Upper lobe of left lung (tissue), 6 donors: ENCODE measurements around the gene PRR5L. TPM values are rescaled to one million over a fixed set of nuclear protein-coding genes. Genes with fewer than 3 reads are reported as not detected.

Experiments
- ATAC-seq, 2 donors: fragments of 200-7000 bp; cut with Tn5 transposase; one replicate each; pipeline ENCODE4 v1.9.1; 2022; ENCODE audit warnings: mild to moderate bottlenecking in 2 of 2, moderate library complexity in 2 of 2; ENCODE audit not compliant: low FRiP score in 2 of 2
- DNase-seq, 2 donors: peaks; one replicate each; pipeline ENCODE4 v3.0.0-alpha.2; 2019 to 2020
- H3K27ac ChIP-seq, 4 donors: fragments of 200-600 bp; sonication (generic); one replicate each; pipeline ENCODE4 v1.5.1; 2016 to 2019
- H3K27me3 ChIP-seq, 4 donors: fragments of 200-600 bp; sonication (generic); one replicate each; pipeline ENCODE4 v1.5.1; 2017 to 2019
- H3K36me3 ChIP-seq, 4 donors: fragments of 200-600 bp; sonication (generic); one replicate each; pipeline ENCODE4 v1.5.1; 2016 to 2019
- H3K4me1 ChIP-seq, 4 donors: fragments of 200-600 bp; sonication (generic); one replicate each; pipeline ENCODE4 v1.5.1; 2018 to 2019
- H3K4me3 ChIP-seq, 4 donors: fragments of 200-600 bp; sonication (generic); one replicate each; pipeline ENCODE4 v1.5.1; 2017 to 2019; ENCODE audit warnings: mild to moderate bottlenecking in 2 of 4, moderate library complexity in 1 of 4
- H3K9me3 ChIP-seq, 4 donors: fragments of 200-600 bp; sonication (generic); one replicate each; pipeline ENCODE4 v1.5.1; 2018 to 2019
- EP300 ChIP-seq, 4 donors: sonication (generic); formaldehyde crosslinking; IDR thresholded peaks; one replicate each; pipeline ENCODE4 v1.5.1; 2017; ENCODE audit warnings: antibody characterized with exemption in 4 of 4, control low read depth in 2 of 4
- POLR2A ChIP-seq, 4 donors: fragments of 450-650 bp; IDR thresholded peaks; one replicate each; pipeline ENCODE4 v1.5.1; 2016 to 2017; ENCODE audit warnings: antibody characterized with exemption in 4 of 4, mild to moderate bottlenecking in 2 of 4
- POLR2AphosphoS5 ChIP-seq, 2 donors: sonication (generic); formaldehyde crosslinking; IDR thresholded peaks; one replicate each; pipeline ENCODE4 v1.5.1; 2017; ENCODE audit warnings: antibody characterized with exemption in 2 of 2
- WGBS, 2 donors: methylation state at CpG; one replicate each; pipeline ENCODE4 v1.1.5; 2017 to 2018; 5-methylcytosine and 5-hydroxymethylcytosine counted together
- total RNA-seq, 6 donors: library from RNA; depleted of rRNA in 4 of 6; stranded (reverse); fragments of >200 nt in 4 of 6; gene quantifications; one replicate each; pipeline versions ENCODE4 v1.1.0 to v1.2.1, GENCODE V29; 2016 to 2021
- TF ChIP-seq, protein P1 (sequence below), 6 experiments: fragments of 450-650 bp in 4 of 6; fragments of 200-600 bp in 2 of 6; sonication (generic) in 2 of 6; IDR thresholded peaks; one replicate each; pipeline ENCODE4 v1.5.1; 2016 to 2019; ENCODE audit warnings: antibody characterized with exemption in 6 of 6
- donor health status: DM: no; HTN: no; CAD: no; lungs with moderate emphysema.
- donor health status: DM: no; HTN: yes; CAD: no; lungs with severe emphysema.

PRR5L gene
- total RNA-seq, 6 donors from 2014 or later = 18.9 to 40.5 (median 27.6) TPM

DNA sequence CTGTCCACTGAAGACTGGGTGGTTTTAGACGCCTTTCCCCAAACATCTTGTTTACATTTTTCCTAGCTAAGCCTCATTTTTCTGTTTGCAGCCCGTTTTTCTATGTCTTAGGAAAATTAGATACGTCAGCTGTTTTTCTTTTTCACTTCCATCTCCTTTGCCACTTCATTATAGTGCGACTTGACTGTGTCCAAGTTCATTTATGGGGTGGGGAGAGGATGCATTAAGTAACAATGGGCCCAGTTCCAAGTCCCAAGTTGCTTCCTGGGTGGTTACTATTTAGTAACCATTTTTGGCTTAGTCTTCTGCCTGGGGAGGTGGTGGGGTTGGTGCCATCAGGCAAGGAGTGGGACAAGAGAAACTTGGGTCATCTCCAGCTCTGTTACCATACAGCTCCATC, 131.0 kb downstream of the PRR5L start:
- Histone ChIP-seq H3K36me3 (peaks cover 0 to 2% (median 0%) of the 10 kb centered on the region in 4 donors), H3K27ac (peak overlapping the region in 3 of 4 donors; percentile 51 to 58 (median 55)), H3K4me3 (no peak overlapping the region), H3K4me1 (peaks cover 13 to 30% (median 20%) of the 10 kb centered on the region in 4 donors), H3K9me3 (no peaks in the 10 kb centered on the region), H3K27me3 (no peaks in the 10 kb centered on the region)
- 55% methylated on average over 4 of the region's 4 CpGs for WGBS, 2 donors
- no peak for DNase-seq
- TF ChIP-seq, protein P1, sequence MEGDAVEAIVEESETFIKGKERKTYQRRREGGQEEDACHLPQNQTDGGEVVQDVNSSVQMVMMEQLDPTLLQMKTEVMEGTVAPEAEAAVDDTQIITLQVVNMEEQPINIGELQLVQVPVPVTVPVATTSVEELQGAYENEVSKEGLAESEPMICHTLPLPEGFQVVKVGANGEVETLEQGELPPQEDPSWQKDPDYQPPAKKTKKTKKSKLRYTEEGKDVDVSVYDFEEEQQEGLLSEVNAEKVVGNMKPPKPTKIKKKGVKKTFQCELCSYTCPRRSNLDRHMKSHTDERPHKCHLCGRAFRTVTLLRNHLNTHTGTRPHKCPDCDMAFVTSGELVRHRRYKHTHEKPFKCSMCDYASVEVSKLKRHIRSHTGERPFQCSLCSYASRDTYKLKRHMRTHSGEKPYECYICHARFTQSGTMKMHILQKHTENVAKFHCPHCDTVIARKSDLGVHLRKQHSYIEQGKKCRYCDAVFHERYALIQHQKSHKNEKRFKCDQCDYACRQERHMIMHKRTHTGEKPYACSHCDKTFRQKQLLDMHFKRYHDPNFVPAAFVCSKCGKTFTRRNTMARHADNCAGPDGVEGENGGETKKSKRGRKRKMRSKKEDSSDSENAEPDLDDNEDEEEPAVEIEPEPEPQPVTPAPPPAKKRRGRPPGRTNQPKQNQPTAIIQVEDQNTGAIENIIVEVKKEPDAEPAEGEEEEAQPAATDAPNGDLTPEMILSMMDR (IDR thresholded peaks at IDR 0.05) = no peak
- TF ChIP-seq POLR2AphosphoS5 (IDR thresholded peaks at IDR 0.05) = peak in 1 of 2 donors; percentile 44
- ATAC-seq = peak in 1 of 2 donors; percentile 48

DNA sequence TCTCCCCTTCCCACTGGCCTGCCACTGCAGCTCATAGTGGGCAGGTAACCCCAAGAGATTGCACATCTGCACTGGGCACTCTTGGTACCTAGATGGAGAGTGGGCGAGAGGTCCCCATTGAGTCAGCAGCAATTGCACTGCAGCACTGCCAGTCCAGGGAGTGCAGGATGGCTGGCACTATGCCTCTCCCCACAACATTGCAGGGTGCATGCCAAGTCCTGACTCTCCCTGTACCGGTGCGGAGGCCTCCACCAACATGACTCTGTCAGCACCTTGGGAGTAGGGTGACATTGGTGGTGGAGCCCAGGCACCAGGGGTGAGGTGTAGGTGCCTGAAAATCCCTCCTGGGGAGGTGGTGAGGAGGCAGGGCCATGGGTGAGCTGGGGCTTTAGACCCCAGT, 131.8 kb downstream of the PRR5L start:
- Histone ChIP-seq H3K36me3 (peaks cover 0 to 2% (median 0%) of the 10 kb centered on the region in 4 donors), H3K27ac (peak overlapping the region in 1 of 4 donors; percentile 9), H3K4me3 (no peak overlapping the region), H3K27me3 (no peaks in the 10 kb centered on the region), H3K4me1 (peaks cover 10 to 30% (median 20%) of the 10 kb centered on the region in 4 donors), H3K9me3 (no peaks in the 10 kb centered on the region)
- TF ChIP-seq EP300 (IDR thresholded peaks at IDR 0.05) (no peak), POLR2AphosphoS5 (IDR thresholded peaks at IDR 0.05) (no peak), POLR2A (IDR thresholded peaks at IDR 0.05) (no peak)
- TF ChIP-seq, protein P1 (IDR thresholded peaks at IDR 0.05) = no peak
- DNase-seq (no peak), ATAC-seq (no peak)
- 100% methylated on average over 3 of the region's 3 CpGs; no CpG with 5 or more reads in 1 of the 2 donors for WGBS, 2 donors

DNA sequence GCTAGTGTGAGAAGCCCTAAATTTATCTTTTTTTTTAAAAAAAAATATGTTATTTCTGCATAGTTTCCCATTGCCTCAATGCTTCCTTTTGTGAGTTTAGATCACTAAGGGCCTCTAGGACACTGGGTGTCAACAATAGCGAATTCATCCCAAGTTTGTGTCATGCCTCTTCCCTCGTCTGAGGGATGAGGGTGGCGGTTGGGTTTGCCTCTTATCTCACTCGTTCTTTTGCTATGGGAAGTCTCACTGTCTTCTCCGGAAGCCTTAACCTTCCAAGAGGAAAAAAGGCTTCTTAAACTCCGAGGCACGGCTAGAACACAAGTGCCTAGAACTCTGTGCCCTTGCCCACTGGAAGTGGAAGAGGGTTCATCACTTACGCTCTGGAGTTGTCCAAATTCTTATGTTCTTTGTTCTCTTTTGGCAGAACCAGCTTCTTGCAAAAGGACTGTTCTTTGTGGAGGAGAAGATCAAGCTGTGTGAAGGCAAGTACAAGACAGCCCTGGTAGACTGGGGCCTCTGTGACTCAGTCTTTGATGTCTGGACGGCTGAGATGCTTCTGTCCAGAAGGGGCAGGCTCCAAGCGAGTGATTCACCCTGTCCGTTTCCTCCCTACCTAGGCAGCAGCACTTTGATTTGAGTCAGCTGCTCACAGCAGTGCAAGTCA, 135.5 kb downstream of the PRR5L start:
- DNase-seq = peak in 1 of 2 donors; percentile 48
- Histone ChIP-seq H3K4me1 (peaks cover 6 to 24% (median 17%) of the 10 kb centered on the region in 4 donors), H3K4me3 (no peak overlapping the region), H3K27ac (peak overlapping the region in 1 of 4 donors; percentile 67), H3K9me3 (no peaks in the 10 kb centered on the region), H3K27me3 (no peaks in the 10 kb centered on the region), H3K36me3 (no peaks in the 10 kb centered on the region)
- WGBS, 2 donors = 74 to 84% methylated on average over 11 of the region's 11 CpGs
- peak; percentile 80 to 97 for ATAC-seq
- TF ChIP-seq, protein P1 (IDR thresholded peaks at IDR 0.05) = no peak
- TF ChIP-seq POLR2AphosphoS5 (IDR thresholded peaks at IDR 0.05) = peak; percentile 13 to 47

DNA sequence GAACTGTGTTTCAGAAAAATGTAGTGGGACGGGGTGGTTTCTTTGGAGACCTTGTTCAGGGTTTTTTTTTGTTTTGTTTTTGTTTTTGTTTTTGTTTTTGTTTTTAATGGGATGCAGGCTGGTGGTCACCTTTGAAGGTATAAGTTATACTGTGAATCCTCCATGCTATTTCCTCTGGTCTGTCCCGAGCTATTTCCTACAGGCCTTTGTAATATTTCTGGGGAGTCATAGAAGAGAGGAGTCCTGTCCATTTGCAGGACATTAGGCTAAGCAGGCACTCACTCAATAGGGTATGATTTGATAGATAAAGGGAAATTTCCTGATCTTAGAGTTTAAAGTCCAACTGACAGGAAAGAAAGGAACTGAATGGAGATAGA, 136.0 kb downstream of the PRR5L start:
- no peaks in the 10 kb centered on the region for H3K36me3 ChIP-seq
- H3K9me3 ChIP-seq = no peaks in the 10 kb centered on the region
- peak overlapping the region in 1 of 4 donors; percentile 67 for H3K27ac ChIP-seq
- ATAC-seq (no peak), DNase-seq (no peak)
- TF ChIP-seq, protein P1 (IDR thresholded peaks at IDR 0.05) = no peak
- no peak for TF ChIP-seq POLR2A (IDR thresholded peaks at IDR 0.05)
- TF ChIP-seq POLR2AphosphoS5 (IDR thresholded peaks at IDR 0.05) = no peak
- no peak for TF ChIP-seq EP300 (IDR thresholded peaks at IDR 0.05)
- peaks cover 3 to 19% (median 15%) of the 10 kb centered on the region in 4 donors for H3K4me1 ChIP-seq
- no peak overlapping the region for H3K4me3 ChIP-seq
- no peaks in the 10 kb centered on the region for H3K27me3 ChIP-seq
- WGBS, 2 donors = 83 to 84% methylated on average over 2 of the region's 2 CpGs

DNA sequence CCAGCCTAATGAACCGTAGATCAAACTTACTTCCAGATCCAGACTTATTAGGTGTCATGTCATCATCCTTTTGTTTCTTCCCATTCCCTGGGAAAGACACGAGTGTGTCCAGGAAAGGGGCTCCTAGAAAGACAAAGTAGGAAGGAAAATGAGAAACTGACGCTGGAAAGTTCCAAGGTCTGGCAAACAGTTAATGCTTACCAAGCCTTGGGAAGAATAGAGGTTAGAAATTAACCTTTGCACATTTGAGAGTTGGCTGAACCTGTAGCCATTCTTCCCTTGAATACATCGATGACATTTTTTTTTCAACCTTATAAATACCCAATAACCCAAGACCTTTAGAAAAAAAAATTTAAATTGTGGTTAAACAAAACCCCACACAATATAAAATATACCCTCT, 136.7 kb downstream of the PRR5L start:
- Histone ChIP-seq H3K36me3 (no peaks in the 10 kb centered on the region), H3K9me3 (no peaks in the 10 kb centered on the region), H3K27me3 (no peaks in the 10 kb centered on the region), H3K4me3 (no peak overlapping the region), H3K4me1 (peaks cover 3 to 17% (median 9%) of the 10 kb centered on the region in 4 donors), H3K27ac (peak overlapping the region in 1 of 4 donors; percentile 67)
- DNase-seq (no peak), ATAC-seq (no peak)
- WGBS, 2 donors = 82 to 84% methylated on average over 4 of the region's 4 CpGs
- TF ChIP-seq POLR2AphosphoS5 (IDR thresholded peaks at IDR 0.05) = no peak
- TF ChIP-seq, protein P1 (IDR thresholded peaks at IDR 0.05) = no peak
- no peak for TF ChIP-seq EP300 (IDR thresholded peaks at IDR 0.05)
- TF ChIP-seq POLR2A (IDR thresholded peaks at IDR 0.05) = no peak
